ES-I3 (cell line): ENCODE data around the gene MUC15.

Experiments used
- H3K36me3 ChIP-seq: 2 replicates; pipeline ENCODE4 v1.6.1; 2013; ENCODE audit warnings: mild to moderate bottlenecking, low read length, control low read depth, moderate library complexity; ENCODE audit not compliant: insufficient read depth
- H3K4me1 ChIP-seq: 2 replicates; pipeline ENCODE4 v1.6.1; 2013; ENCODE audit warnings: mild to moderate bottlenecking, control low read depth, low read length; ENCODE audit not compliant: insufficient read depth
- H3K9ac ChIP-seq: 2 replicates; pipeline ENCODE4 v1.6.1; 2013; ENCODE audit warnings: low read depth, mild to moderate bottlenecking, low read length, moderate library complexity
- H3K9me3 ChIP-seq: 2 replicates; pipeline ENCODE4 v1.6.1; 2013; ENCODE audit warnings: mild to moderate bottlenecking, low read length, moderate library complexity; ENCODE audit not compliant: control insufficient read depth, insufficient read depth

MUC15 gene

GRCh38 chr11:26587073-26587472, 15.0 kb upstream of the MUC15 start:
- H3K9ac ChIP-seq: no peak overlapping the region
- no peaks in the 10 kb centered on the region for H3K4me1 ChIP-seq

GRCh38 chr11:26584818-26585217, 12.8 kb upstream of the MUC15 start:
- Histone ChIP-seq H3K4me1 (no peaks in the 10 kb centered on the region), H3K36me3 (no peaks in the 10 kb centered on the region), H3K9ac (no peak overlapping the region), H3K9me3 (no peaks in the 10 kb centered on the region)

More at GRCh38 chr11:26587073-26587472, 15.0 kb upstream of the MUC15 start:
- Histone ChIP-seq H3K36me3 (no peaks in the 10 kb centered on the region), H3K9me3 (no peaks in the 10 kb centered on the region)

GRCh38 chr11:26583550-26583949, 11.5 kb upstream of the MUC15 start:
- Histone ChIP-seq H3K4me1 (no peaks in the 10 kb centered on the region), H3K36me3 (no peaks in the 10 kb centered on the region), H3K9ac (no peak overlapping the region), H3K9me3 (no peaks in the 10 kb centered on the region)

- Histone ChIP-seq H3K36me3 (no peaks in the 10 kb centered on the region), H3K9me3 (no peaks in the 10 kb centered on the region), H3K9ac (no peak overlapping the region), H3K4me1 (no peaks in the 10 kb centered on the region)
Observed at GRCh38 chr11:26580929-26581328, 8.9 kb upstream of the MUC15 start.

GRCh38 chr11:26579683-26580082, 7.6 kb upstream of the MUC15 start:
- H3K36me3 ChIP-seq: no peaks in the 10 kb centered on the region
- no peaks in the 10 kb centered on the region for H3K4me1 ChIP-seq
- H3K9me3 ChIP-seq: no peaks in the 10 kb centered on the region
- no peak overlapping the region for H3K9ac ChIP-seq

GRCh38 chr11:26578998-26579661, 7.1 kb upstream of the MUC15 start:
- Histone ChIP-seq H3K9me3 (no peaks in the 10 kb centered on the region), H3K4me1 (no peaks in the 10 kb centered on the region), H3K36me3 (no peaks in the 10 kb centered on the region), H3K9ac (no peak overlapping the region)

- Histone ChIP-seq H3K4me1 (peaks cover 12% of the 10 kb centered on the region), H3K9me3 (no peaks in the 10 kb centered on the region), H3K9ac (no peak overlapping the region), H3K36me3 (no peaks in the 10 kb centered on the region)
Observed at GRCh38 chr11:26575946-26576345, 3.9 kb upstream of the MUC15 start.

GRCh38 chr11:26573896-26574295, 1.8 kb upstream of the MUC15 start:
- Histone ChIP-seq H3K9ac (no peak overlapping the region), H3K36me3 (no peaks in the 10 kb centered on the region), H3K4me1 (peaks cover 12% of the 10 kb centered on the region), H3K9me3 (no peaks in the 10 kb centered on the region)

- Histone ChIP-seq H3K4me1 (peaks cover 12% of the 10 kb centered on the region), H3K36me3 (no peaks in the 10 kb centered on the region), H3K9ac (no peak overlapping the region), H3K9me3 (no peaks in the 10 kb centered on the region)
Observed at GRCh38 chr11:26572770-26573402, 823 bp upstream of the MUC15 start.

- H3K9me3 ChIP-seq: no peaks in the 10 kb centered on the region
- no peak overlapping the region for H3K9ac ChIP-seq
- no peaks in the 10 kb centered on the region for H3K36me3 ChIP-seq
Observed at GRCh38 chr11:26569646-26570045, 2.4 kb downstream of the MUC15 start.

GRCh38 chr11:26558190-26558589, 13.9 kb downstream of the MUC15 start:
- Histone ChIP-seq H3K9ac (no peak overlapping the region), H3K9me3 (no peaks in the 10 kb centered on the region), H3K4me1 (no peaks in the 10 kb centered on the region), H3K36me3 (no peaks in the 10 kb centered on the region)

More at GRCh38 chr11:26569646-26570045, 2.4 kb downstream of the MUC15 start:
- H3K4me1 ChIP-seq: peaks cover 12% of the 10 kb centered on the region

GRCh38 chr11:26557666-26558065, 14.4 kb downstream of the MUC15 start:
- Histone ChIP-seq H3K4me1 (no peaks in the 10 kb centered on the region), H3K9me3 (no peaks in the 10 kb centered on the region), H3K9ac (no peak overlapping the region), H3K36me3 (no peaks in the 10 kb centered on the region)

GRCh38 chr11:26556582-26556981, 15.5 kb downstream of the MUC15 start:
- Histone ChIP-seq H3K9ac (no peak overlapping the region), H3K9me3 (no peaks in the 10 kb centered on the region), H3K4me1 (no peaks in the 10 kb centered on the region), H3K36me3 (no peaks in the 10 kb centered on the region)

- Histone ChIP-seq H3K4me1 (no peaks in the 10 kb centered on the region), H3K9me3 (no peaks in the 10 kb centered on the region), H3K36me3 (no peaks in the 10 kb centered on the region), H3K9ac (no peak overlapping the region)
Observed at GRCh38 chr11:26554455-26554854, 17.6 kb downstream of the MUC15 start.

GRCh38 chr11:26553182-26553581, 18.9 kb downstream of the MUC15 start:
- H3K36me3 ChIP-seq: no peaks in the 10 kb centered on the region
- no peaks in the 10 kb centered on the region for H3K4me1 ChIP-seq
- no peaks in the 10 kb centered on the region for H3K9me3 ChIP-seq
- H3K9ac ChIP-seq: no peak overlapping the region
